LNCaP clone FGC (cell line): ENCODE data around the gene CCDC12.

Experiments
- DNase-seq: peaks from one replicate; pipeline ENCODE4 v3.0.0-alpha.2; 2011; ENCODE audit warnings: low read depth
- H3K4me3 ChIP-seq: 2 replicates; pipeline ENCODE4 v1.5.1; 2011; ENCODE audit warnings: mild to moderate bottlenecking, low read depth, low read length, control low read depth
- TF ChIP-seq, protein P1 (sequence below): IDR thresholded peaks from 2 replicates; pipeline ENCODE4 v1.5.1; 2012; ENCODE audit warnings: mild to moderate bottlenecking; ENCODE audit not compliant: control insufficient read depth, insufficient read depth; ENCODE audit errors: extremely low read depth

CCDC12 gene

GRCh38 chr3:46922871-46923558 lies 53.5 kb downstream of the CCDC12 start:
- H3K4me3 ChIP-seq = no peak overlapping the region
- DNase-seq = no peak
- TF ChIP-seq, protein P1, sequence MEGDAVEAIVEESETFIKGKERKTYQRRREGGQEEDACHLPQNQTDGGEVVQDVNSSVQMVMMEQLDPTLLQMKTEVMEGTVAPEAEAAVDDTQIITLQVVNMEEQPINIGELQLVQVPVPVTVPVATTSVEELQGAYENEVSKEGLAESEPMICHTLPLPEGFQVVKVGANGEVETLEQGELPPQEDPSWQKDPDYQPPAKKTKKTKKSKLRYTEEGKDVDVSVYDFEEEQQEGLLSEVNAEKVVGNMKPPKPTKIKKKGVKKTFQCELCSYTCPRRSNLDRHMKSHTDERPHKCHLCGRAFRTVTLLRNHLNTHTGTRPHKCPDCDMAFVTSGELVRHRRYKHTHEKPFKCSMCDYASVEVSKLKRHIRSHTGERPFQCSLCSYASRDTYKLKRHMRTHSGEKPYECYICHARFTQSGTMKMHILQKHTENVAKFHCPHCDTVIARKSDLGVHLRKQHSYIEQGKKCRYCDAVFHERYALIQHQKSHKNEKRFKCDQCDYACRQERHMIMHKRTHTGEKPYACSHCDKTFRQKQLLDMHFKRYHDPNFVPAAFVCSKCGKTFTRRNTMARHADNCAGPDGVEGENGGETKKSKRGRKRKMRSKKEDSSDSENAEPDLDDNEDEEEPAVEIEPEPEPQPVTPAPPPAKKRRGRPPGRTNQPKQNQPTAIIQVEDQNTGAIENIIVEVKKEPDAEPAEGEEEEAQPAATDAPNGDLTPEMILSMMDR = no peak

GRCh38 chr3:46922426-46922825 lies 54.1 kb downstream of the CCDC12 start:
- no peak overlapping the region for H3K4me3 ChIP-seq
- TF ChIP-seq, protein P1 = no peak
- DNase-seq = no peak

- DNase-seq = no peak
- TF ChIP-seq, protein P1 = no peak
- H3K4me3 ChIP-seq = no peak overlapping the region
Observed at GRCh38 chr3:46921871-46922271, 54.7 kb downstream of the CCDC12 start.

GRCh38 chr3:46921041-46921440 lies 55.5 kb downstream of the CCDC12 start:
- no peak for DNase-seq
- H3K4me3 ChIP-seq = no peak overlapping the region
- TF ChIP-seq, protein P1 = no peak

- no peak overlapping the region for H3K4me3 ChIP-seq
- TF ChIP-seq, protein P1 = no peak
- DNase-seq = no peak
Observed at GRCh38 chr3:46918634-46919033, 57.9 kb downstream of the CCDC12 start.

DNA sequence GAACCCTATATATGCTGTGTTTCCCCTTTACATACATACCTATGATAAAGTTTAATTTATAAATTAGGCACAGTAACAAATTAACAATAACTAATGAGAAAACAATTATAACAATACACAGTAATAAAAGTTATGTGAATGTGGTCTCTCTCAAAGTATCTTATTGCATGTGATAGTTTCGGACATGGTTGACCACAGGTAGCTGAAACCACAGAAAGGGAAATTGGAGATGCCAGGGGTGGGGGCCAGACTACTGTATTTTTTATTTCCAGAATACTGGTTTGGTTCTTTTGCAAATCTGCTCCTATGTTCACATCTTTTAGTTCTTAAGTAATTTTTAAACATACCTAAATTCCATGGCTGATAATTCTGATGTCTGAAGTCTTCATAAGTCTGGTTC lies 58.3 kb downstream of the CCDC12 start:
- no peak for DNase-seq
- H3K4me3 ChIP-seq = no peak overlapping the region
- TF ChIP-seq, protein P1 = no peak

GRCh38 chr3:46917257-46917656 lies 59.3 kb downstream of the CCDC12 start:
- TF ChIP-seq, protein P1 = no peak
- no peak for DNase-seq
- no peak overlapping the region for H3K4me3 ChIP-seq
